ENCODE results near the gene NDUFA1. TPM values are rescaled to one million over a fixed set of nuclear protein-coding genes. Genes with fewer than 3 reads are reported as not detected.

NDUFA1 gene
- polyA plus RNA-seq, 3 donors from 2014 or later = 274 to 448 (median 365) TPM

Other genes starting within 250 kb of the NDUFA1 start
- 100 to 1,000 TPM; 104 to 244 (median 139) TPM for gene SEPTIN6, start 178.7 kb upstream of the NDUFA1 start, polyA plus RNA-seq
- under 1 TPM in 2 of 3 donors, not detected in 1; 0.33 to 0.69 TPM for gene SOWAHD, start 113.2 kb upstream of the NDUFA1 start, polyA plus RNA-seq
- gene RPL39, start 80.2 kb upstream of the NDUFA1 start, polyA plus RNA-seq = 1,000 to 10,000 TPM; 1,116 to 2,496 (median 1,471) TPM
- gene UPF3B, start 18.9 kb upstream of the NDUFA1 start, polyA plus RNA-seq = 10 to 100 TPM in 1 of 3 donors, 1 to 10 TPM in 2; 2.2 to 13.9 (median 5.9) TPM
- gene RNF113A, start 99 bp upstream of the NDUFA1 start, polyA plus RNA-seq = 10 to 100 TPM; 69.9 to 83.8 (median 72.7) TPM
- gene AKAP14, start 24.1 kb downstream of the NDUFA1 start, polyA plus RNA-seq = not detected
- gene NKAP, start 71.9 kb downstream of the NDUFA1 start, polyA plus RNA-seq = 1 to 10 TPM; 1.3 to 4.7 (median 1.8) TPM
- gene RHOXF2B, start 205.9 kb downstream of the NDUFA1 start, polyA plus RNA-seq = not detected
- not detected for gene RHOXF1, start 244.1 kb downstream of the NDUFA1 start, polyA plus RNA-seq